IMR-90 (cell line): ENCODE results near the gene EVA1A. TPM values are rescaled to one million over a fixed set of nuclear protein-coding genes. Genes with fewer than 3 reads are reported as not detected.

Experiments used
- ATAC-seq: fragments of 200-7000 bp; cut with Tn5 transposase; 2 replicates; pipeline ENCODE4 v1.9.1; 2020; ENCODE audit warnings: low read depth, mild to moderate bottlenecking, moderate library complexity
- BruUV-seq: library from RNA; stranded (reverse); fragments of 400-500 nt; replicated peaks from 2 replicates; lab custom pipeline; 2021; lab: Mats Ljungman, UMichigan
- CTCF ChIA-PET: fragments of 300-600 bp; formaldehyde crosslinking; extraction: SDS; loops from one replicate; lab custom pipeline; 2021; ENCODE audit warnings: antibody characterized with exemption; lab: Yijun Ruan, JAX
- POLR2A ChIA-PET: fragments of 300-600 bp; sonication (Branson Sonifier 250); formaldehyde crosslinking; loops from one replicate; lab custom pipeline; 2022; ENCODE audit warnings: antibody characterized with exemption; ENCODE audit not compliant: unreplicated experiment; lab: Charles Lee
- DNase-seq: peaks from one replicate; pipeline ENCODE4 v3.0.0; 2013
- H2AFZ ChIP-seq: replicated peaks from 2 replicates; pipeline ENCODE3; 2013; ENCODE audit warnings: low read length, mild to moderate bottlenecking; ENCODE audit not compliant: poor library complexity
- H2AK5ac ChIP-seq: 2 replicates; pipeline ENCODE4 v1.6.1; 2013; ENCODE audit warnings: low read depth, low read length, inconsistent platforms
- H2AK9ac ChIP-seq: replicated peaks from 2 replicates; pipeline ENCODE3; 2013; ENCODE audit warnings: mild to moderate bottlenecking, low read depth, low read length, moderate library complexity; ENCODE audit not compliant: poor library complexity
- H2BK120ac ChIP-seq: 2 replicates; pipeline ENCODE4 v1.6.1; 2013; ENCODE audit warnings: low read depth, low read length, inconsistent platforms
- H2BK15ac ChIP-seq: 3 replicates; pipeline ENCODE4 v1.6.1; 2013; ENCODE audit warnings: low read depth, low read length, inconsistent platforms
- H2BK20ac ChIP-seq: 2 replicates; pipeline ENCODE4 v1.6.1; 2013; ENCODE audit warnings: low read depth, mild to moderate bottlenecking, inconsistent platforms, low read length, moderate library complexity
- H2BK5ac ChIP-seq: 2 replicates; pipeline ENCODE4 v1.6.1; 2013; ENCODE audit warnings: mild to moderate bottlenecking, low read depth, low read length, inconsistent platforms; ENCODE audit not compliant: poor library complexity, severe bottlenecking
- H3K14ac ChIP-seq: replicated peaks from 2 replicates; pipeline ENCODE4 v1.6.1; 2013; ENCODE audit warnings: low read depth, low read length, inconsistent platforms
- H3K18ac ChIP-seq: 2 replicates; pipeline ENCODE4 v1.6.1; 2013; ENCODE audit warnings: low read depth, low read length, control low read depth
- H3K23ac ChIP-seq: 2 replicates; pipeline ENCODE4 v1.6.1; 2013; ENCODE audit warnings: low read depth, low read length, inconsistent platforms
- H3K27ac ChIP-seq: 2 replicates; pipeline ENCODE4 v1.5.1; 2013; ENCODE audit warnings: mild to moderate bottlenecking, control low read depth, low read length; ENCODE audit not compliant: insufficient read depth
- H3K27me3 ChIP-seq: 2 replicates; pipeline ENCODE4 v1.6.1; 2013; ENCODE audit warnings: low read length; ENCODE audit not compliant: control insufficient read depth, insufficient read depth
- H3K36me3 ChIP-seq: 2 replicates; pipeline ENCODE4 v1.6.1; 2013; ENCODE audit warnings: low read length, mixed read lengths; ENCODE audit not compliant: control insufficient read depth, insufficient read depth
- H3K4ac ChIP-seq: 2 replicates; pipeline ENCODE4 v1.6.1; 2013; ENCODE audit warnings: low read depth, low read length, inconsistent platforms
- H3K4me1 ChIP-seq: 2 replicates; pipeline ENCODE4 v1.6.1; 2013; ENCODE audit warnings: low read length, mixed read lengths; ENCODE audit not compliant: control insufficient read depth, insufficient read depth
- H3K4me2 ChIP-seq: 2 replicates; pipeline ENCODE4 v1.6.1; 2013; ENCODE audit warnings: low read depth, mild to moderate bottlenecking, control low read depth, low read length, moderate library complexity
- H3K4me3 ChIP-seq: 2 replicates; pipeline ENCODE4 v1.5.1; 2013; ENCODE audit warnings: low read depth, mild to moderate bottlenecking, control low read depth, low read length, moderate library complexity; ENCODE audit not compliant: insufficient read depth
- H3K56ac ChIP-seq: 2 replicates; pipeline ENCODE4 v1.6.1; 2013; ENCODE audit warnings: low read length, inconsistent platforms; ENCODE audit not compliant: insufficient read depth; ENCODE audit errors: extremely low read depth
- H3K79me1 ChIP-seq, 2 experiments: 2 replicates each; pipeline ENCODE4 v1.6.1; 2013; ENCODE audit warnings: low read length in 2 of 2, inconsistent platforms in 1 of 2, low read depth in 1 of 2
- H3K9ac ChIP-seq: 2 replicates; pipeline ENCODE4 v1.6.1; 2013; ENCODE audit warnings: low read depth, low read length, control low read depth
- H3K9me1 ChIP-seq: 2 replicates; pipeline ENCODE4 v1.6.1; 2013; ENCODE audit warnings: low read length, inconsistent platforms; ENCODE audit not compliant: insufficient read depth
- H3K9me3 ChIP-seq: 2 replicates; pipeline ENCODE4 v1.6.1; 2013; ENCODE audit warnings: low read length; ENCODE audit not compliant: control insufficient read depth, insufficient read depth
- H4K20me1 ChIP-seq: 2 replicates; pipeline ENCODE4 v1.6.1; 2013; ENCODE audit warnings: low read length, inconsistent platforms; ENCODE audit not compliant: insufficient read depth
- H4K5ac ChIP-seq: 2 replicates; pipeline ENCODE4 v1.6.1; 2013; ENCODE audit warnings: mild to moderate bottlenecking, low read depth, low read length, control low read depth
- H4K8ac ChIP-seq, 2 experiments: 2 replicates each; pipeline ENCODE4 v1.6.1; 2013; ENCODE audit warnings: low read depth in 2 of 2, low read length in 2 of 2, control low read depth in 1 of 2, inconsistent platforms in 1 of 2
- H4K91ac ChIP-seq: 2 replicates; pipeline ENCODE4 v1.6.1; 2013; ENCODE audit warnings: low read depth, low read length, inconsistent platforms; ENCODE audit not compliant: insufficient read depth
- BHLHE40 ChIP-seq: fragments of 150-350 bp; IDR thresholded peaks from 2 replicates; pipeline ENCODE4 v1.6.1; 2016; ENCODE audit warnings: mild to moderate bottlenecking, low read depth, low read length
- CEBPB ChIP-seq: IDR thresholded peaks from 2 replicates; pipeline ENCODE4 v1.6.1; 2012; ENCODE audit warnings: low read depth, low read length, improper control_type of control experiment
- CHD1 ChIP-seq: IDR thresholded peaks from 2 replicates; pipeline ENCODE4 v1.6.1; 2012; ENCODE audit warnings: low read depth, low read length, improper control_type of control experiment
- FOS ChIP-seq: fragments of 150-350 bp; IDR thresholded peaks from 2 replicates; pipeline ENCODE4 v1.6.1; 2016; ENCODE audit warnings: low read depth, low read length
- MAFK ChIP-seq: IDR thresholded peaks from 2 replicates; pipeline ENCODE4 v1.6.1; 2012; ENCODE audit warnings: low read depth, low read length, improper control_type of control experiment
- MAZ ChIP-seq: IDR thresholded peaks from 2 replicates; pipeline ENCODE4 v1.6.1; 2012; ENCODE audit warnings: low read depth, mild to moderate bottlenecking, low read length, improper control_type of control experiment, moderate library complexity, borderline replicate concordance
- MXI1 ChIP-seq: IDR thresholded peaks from 2 replicates; pipeline ENCODE4 v1.6.1; 2012; ENCODE audit warnings: low read depth, mild to moderate bottlenecking, low read length, moderate library complexity, borderline replicate concordance
- NFE2L2 ChIP-seq: fragments of 150-350 bp; IDR thresholded peaks from 2 replicates; pipeline ENCODE4 v1.6.1; 2016; ENCODE audit warnings: low read depth, mild to moderate bottlenecking, low read length
- POLR2A ChIP-seq: IDR thresholded peaks from 2 replicates; pipeline ENCODE4 v1.6.1; 2012; ENCODE audit warnings: mild to moderate bottlenecking, low read depth, low read length
- RAD21 ChIP-seq: IDR thresholded peaks from 2 replicates; pipeline ENCODE4 v1.6.1; 2012; ENCODE audit warnings: low read length, improper control_type of control experiment
- RCOR1 ChIP-seq: IDR thresholded peaks from 2 replicates; pipeline ENCODE4 v1.6.1; 2012; ENCODE audit warnings: mild to moderate bottlenecking, low read length, improper control_type of control experiment; ENCODE audit not compliant: insufficient replicate concordance
- RFX5 ChIP-seq: IDR thresholded peaks from 2 replicates; pipeline ENCODE4 v1.8.0; 2012; ENCODE audit warnings: low read depth, mild to moderate bottlenecking, low read length, moderate library complexity
- SMC3 ChIP-seq: fragments of 150-350 bp; IDR thresholded peaks from 2 replicates; pipeline ENCODE4 v1.6.1; 2016; ENCODE audit warnings: low read depth, mild to moderate bottlenecking, antibody characterized with exemption, low read length, moderate library complexity
- WGBS, 2 experiments: methylation state at CpG; one replicate each; pipeline versions ENCODE4 v1.1.5 to v1.1.7; 2013; ENCODE audit warnings: missing lambda C conversion rate in 2 of 2; ENCODE audit not compliant: insufficient read length in 1 of 2; ENCODE audit errors: extremely low coverage in 2 of 2; 5-methylcytosine and 5-hydroxymethylcytosine counted together
- dilution Hi-C: fragments of 300-500 bp; cut with HindIII; formaldehyde crosslinking; loops from one replicate; pipeline ENCODE4 v1.14.3; 2018; ENCODE audit warnings: low sequenced_read_pairs; ENCODE audit not compliant: unreplicated experiment
- in situ Hi-C: fragments of 300-500 bp; cut with MboI; formaldehyde crosslinking; loops from 3 replicates; pipeline ENCODE4 v1.14.3; 2019; ENCODE audit warnings: low sequenced_read_pairs, inconsistent platforms, mixed read lengths
- intact Hi-C: fragments of 100-400 bp; cut with micrococcal nuclease; formaldehyde crosslinking; loops from 2 replicates; pipeline ENCODE4 v1.10.0; 2022
- polyA plus RNA-seq, 3 experiments: library from polyadenylated mRNA; depleted of rRNA; stranded (reverse); fragments of >200 nt; gene quantifications; 2 replicates each; pipeline ENCODE4 v1.2.3, GENCODE V29; 2012; ENCODE audit warnings: low replicate concordance in 1 of 3
- total RNA-seq: library from RNA; depleted of rRNA; stranded (reverse); fragments of >200 nt; gene quantifications from 2 replicates; pipeline ENCODE4 v1.2.3, GENCODE V29; 2012
- TF ChIP-seq, protein P1 (sequence below): fragments of 150-350 bp; IDR thresholded peaks from 2 replicates; pipeline ENCODE4 v1.6.1; 2017; ENCODE audit warnings: mild to moderate bottlenecking, antibody characterized with exemption, low read length, low read depth
- TF ChIP-seq, protein P2 (sequence below): conservative IDR thresholded peaks from 2 replicates; pipeline ENCODE4 v1.5.1; 2012; ENCODE audit warnings: mild to moderate bottlenecking, low read depth, low read length, improper control_type of control experiment
- TF ChIP-seq, protein P3 (sequence below): fragments of 150-350 bp; IDR thresholded peaks from 2 replicates; pipeline ENCODE4 v1.6.1; 2016; ENCODE audit warnings: low read depth, mild to moderate bottlenecking, low read length, moderate library complexity, borderline replicate concordance

EVA1A gene
- total and polyA plus RNA-seq, 2 of the 4 experiments (the other 2 are of a cell fraction) = 54.5 to 93.7 TPM

- Histone ChIP-seq H4K8ac (no peak overlapping the region), H4K91ac (no peak overlapping the region), H3K36me3 (peaks cover 8% of the 10 kb centered on the region), H2AK9ac (no peak overlapping the region), H3K56ac (no peak overlapping the region), H3K79me1 (peaks cover 46 to 70% of the 10 kb centered on the region in 2 experiments), H2BK20ac (no peak overlapping the region), H3K9me1 (peaks cover 11% of the 10 kb centered on the region), H2AFZ (no peak overlapping the region), H3K23ac (no peak overlapping the region), H3K14ac (no peak overlapping the region), H3K4me2 (no peak overlapping the region), H2BK15ac (no peak overlapping the region), H3K9me3 (no peaks in the 10 kb centered on the region), H4K5ac (no peak overlapping the region), H2BK5ac (no peak overlapping the region), H3K27ac (no peak overlapping the region), H2BK120ac (no peak overlapping the region), H4K20me1 (peaks cover 27% of the 10 kb centered on the region; the same call in 1 of the 2 replicates), H3K4me1 (no peaks in the 10 kb centered on the region; the same call in 1 of the 2 replicates), H3K4me3 (no peak overlapping the region), H3K27me3 (no peaks in the 10 kb centered on the region), H3K4ac (no peak overlapping the region), H3K9ac (no peak overlapping the region), H2AK5ac (no peak overlapping the region), H3K18ac (no peak overlapping the region)
- WGBS, 2 experiments = no CpG with 5 or more reads among the region's 5 CpGs
- dilution Hi-C loops (no loop called here), intact Hi-C loops (no loop called here), in situ Hi-C loops (no loop called here)
- TF ChIP-seq MXI1 (no peak), RCOR1 (no peak), RFX5 (no peak), POLR2A (no peak), NFE2L2 (no peak), SMC3 (no peak), MAZ (no peak), FOS (no peak), BHLHE40 (no peak), CHD1 (no peak), CEBPB (no peak), RAD21 (no peak), MAFK (no peak)
- TF ChIP-seq, protein P1, sequence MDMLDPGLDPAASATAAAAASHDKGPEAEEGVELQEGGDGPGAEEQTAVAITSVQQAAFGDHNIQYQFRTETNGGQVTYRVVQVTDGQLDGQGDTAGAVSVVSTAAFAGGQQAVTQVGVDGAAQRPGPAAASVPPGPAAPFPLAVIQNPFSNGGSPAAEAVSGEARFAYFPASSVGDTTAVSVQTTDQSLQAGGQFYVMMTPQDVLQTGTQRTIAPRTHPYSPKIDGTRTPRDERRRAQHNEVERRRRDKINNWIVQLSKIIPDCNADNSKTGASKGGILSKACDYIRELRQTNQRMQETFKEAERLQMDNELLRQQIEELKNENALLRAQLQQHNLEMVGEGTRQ = no peak
- TF ChIP-seq, protein P2, sequence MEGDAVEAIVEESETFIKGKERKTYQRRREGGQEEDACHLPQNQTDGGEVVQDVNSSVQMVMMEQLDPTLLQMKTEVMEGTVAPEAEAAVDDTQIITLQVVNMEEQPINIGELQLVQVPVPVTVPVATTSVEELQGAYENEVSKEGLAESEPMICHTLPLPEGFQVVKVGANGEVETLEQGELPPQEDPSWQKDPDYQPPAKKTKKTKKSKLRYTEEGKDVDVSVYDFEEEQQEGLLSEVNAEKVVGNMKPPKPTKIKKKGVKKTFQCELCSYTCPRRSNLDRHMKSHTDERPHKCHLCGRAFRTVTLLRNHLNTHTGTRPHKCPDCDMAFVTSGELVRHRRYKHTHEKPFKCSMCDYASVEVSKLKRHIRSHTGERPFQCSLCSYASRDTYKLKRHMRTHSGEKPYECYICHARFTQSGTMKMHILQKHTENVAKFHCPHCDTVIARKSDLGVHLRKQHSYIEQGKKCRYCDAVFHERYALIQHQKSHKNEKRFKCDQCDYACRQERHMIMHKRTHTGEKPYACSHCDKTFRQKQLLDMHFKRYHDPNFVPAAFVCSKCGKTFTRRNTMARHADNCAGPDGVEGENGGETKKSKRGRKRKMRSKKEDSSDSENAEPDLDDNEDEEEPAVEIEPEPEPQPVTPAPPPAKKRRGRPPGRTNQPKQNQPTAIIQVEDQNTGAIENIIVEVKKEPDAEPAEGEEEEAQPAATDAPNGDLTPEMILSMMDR = no peak
- TF ChIP-seq, protein P3, sequence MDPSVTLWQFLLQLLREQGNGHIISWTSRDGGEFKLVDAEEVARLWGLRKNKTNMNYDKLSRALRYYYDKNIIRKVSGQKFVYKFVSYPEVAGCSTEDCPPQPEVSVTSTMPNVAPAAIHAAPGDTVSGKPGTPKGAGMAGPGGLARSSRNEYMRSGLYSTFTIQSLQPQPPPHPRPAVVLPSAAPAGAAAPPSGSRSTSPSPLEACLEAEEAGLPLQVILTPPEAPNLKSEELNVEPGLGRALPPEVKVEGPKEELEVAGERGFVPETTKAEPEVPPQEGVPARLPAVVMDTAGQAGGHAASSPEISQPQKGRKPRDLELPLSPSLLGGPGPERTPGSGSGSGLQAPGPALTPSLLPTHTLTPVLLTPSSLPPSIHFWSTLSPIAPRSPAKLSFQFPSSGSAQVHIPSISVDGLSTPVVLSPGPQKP = no peak
- ATAC-seq (no peak), DNase-seq (no peak)
- BruUV-seq = no TSS peak
- CTCF ChIA-PET = no interaction called here
- POLR2A ChIA-PET = no interaction called here
Observed at GRCh38 chr2:75497256-75497655, 63.5 kb downstream of the EVA1A start.
